KBM-7 (cell line): ENCODE measurements around the gene DOCK3.
"Not testable (repeated sequence)": the region's sequence is repeated elsewhere in the genome, so short reads cannot be mapped to it uniquely, and the experiment has no call there.

Experiments used
- DNase-seq: peaks from one replicate; pipeline ENCODE4 v3.0.0-alpha.2; 2015
- in situ Hi-C: fragments of 300-500 bp; cut with MboI; formaldehyde crosslinking; loops from 2 replicates; pipeline ENCODE4 v1.14.3; 2020; ENCODE audit warnings: low sequenced_read_pairs, low pct_unique_long_range_greater_than_20kb, mixed read lengths

The DOCK3 gene

GRCh38 chr3:51307458-51307857 is 632.7 kb downstream of the DOCK3 start:
- in situ Hi-C loops, result no loop called here
- DNase-seq, result no peak

GRCh38 chr3:51307945-51308607 is 633.3 kb downstream of the DOCK3 start:
- DNase-seq, in situ Hi-C loops: not testable (repeated sequence)

- in situ Hi-C loops, result no loop called here
- peak; percentile 45 for DNase-seq
Observed at GRCh38 chr3:51311055-51311454, 636.3 kb downstream of the DOCK3 start.

- no peak for DNase-seq
Observed at GRCh38 chr3:51328206-51328605, 653.5 kb downstream of the DOCK3 start.

GRCh38 chr3:51330046-51330445 is 655.3 kb downstream of the DOCK3 start:
- DNase-seq, result no peak
- in situ Hi-C loops, result no loop called here

More at GRCh38 chr3:51328206-51328605, 653.5 kb downstream of the DOCK3 start:
- in situ Hi-C loops, result no loop called here

- no peak for DNase-seq
- in situ Hi-C loops, result no loop called here
Observed at GRCh38 chr3:51332156-51332555, 657.4 kb downstream of the DOCK3 start.

GRCh38 chr3:51333021-51333420 is 658.3 kb downstream of the DOCK3 start:
- in situ Hi-C loops, result no loop called here
- no peak for DNase-seq

- no peak for DNase-seq
- in situ Hi-C loops, result no loop called here
Observed at GRCh38 chr3:51336261-51336660, 661.5 kb downstream of the DOCK3 start.

- no peak for DNase-seq
- in situ Hi-C loops, result no loop called here
Observed at GRCh38 chr3:51337666-51338065, 662.9 kb downstream of the DOCK3 start.

GRCh38 chr3:51338632-51339031 is 663.9 kb downstream of the DOCK3 start:
- in situ Hi-C loops, result no loop called here

GRCh38 chr3:51340013-51340829 is 665.5 kb downstream of the DOCK3 start:
- no peak for DNase-seq

More at GRCh38 chr3:51338632-51339031, 663.9 kb downstream of the DOCK3 start:
- no peak for DNase-seq

GRCh38 chr3:51340989-51341636 is 666.4 kb downstream of the DOCK3 start:
- DNase-seq, result no peak
- in situ Hi-C loops, result no loop called here

More at GRCh38 chr3:51340013-51340829, 665.5 kb downstream of the DOCK3 start:
- in situ Hi-C loops, result no loop called here

GRCh38 chr3:51343918-51344687 is 669.4 kb downstream of the DOCK3 start:
- no peak for DNase-seq
- in situ Hi-C loops, result no loop called here

- in situ Hi-C loops, result no loop called here
Observed at GRCh38 chr3:51350751-51351150, 676.0 kb downstream of the DOCK3 start.

GRCh38 chr3:51353131-51353530 is 678.4 kb downstream of the DOCK3 start:
- in situ Hi-C loops, result no loop called here
- DNase-seq, result no peak

More at GRCh38 chr3:51350751-51351150, 676.0 kb downstream of the DOCK3 start:
- no peak for DNase-seq

- in situ Hi-C loops, result no loop called here
- DNase-seq, result peak; percentile 26
Observed at GRCh38 chr3:51353691-51354090, 679.0 kb downstream of the DOCK3 start.

- in situ Hi-C loops, result no loop called here
- DNase-seq, result no peak
Observed at GRCh38 chr3:51354172-51354571, 679.4 kb downstream of the DOCK3 start.

- in situ Hi-C loops, result no loop called here
- DNase-seq, result peak; percentile 20
Observed at GRCh38 chr3:51354731-51355615, 680.2 kb downstream of the DOCK3 start.
